GM23338 (cell line): ENCODE measurements around the gene UPK1A.

Experiments
- CTCF ChIP-seq, 2 experiments: fragments of 200-600 bp in 1 of 2; sonication (generic) in 1 of 2; conservative IDR thresholded peaks; 2 replicates each; pipeline versions ENCODE4 v1.5.1 to v1.6.1; 2016 to 2017; ENCODE audit warnings: antibody characterized with exemption in 2 of 2, low read depth in 2 of 2, mild to moderate bottlenecking in 2 of 2, moderate library complexity in 1 of 2
- EZH2phosphoT487 ChIP-seq: fragments of 200-600 bp; sonication (generic); IDR thresholded peaks from one replicate; pipeline ENCODE4 v1.8.1; 2018; ENCODE audit warnings: antibody characterized with exemption; ENCODE audit not compliant: unreplicated experiment
- JUNB ChIP-seq: IDR thresholded peaks from one replicate; pipeline ENCODE4 v1.6.1; 2016; ENCODE audit warnings: antibody characterized with exemption; ENCODE audit not compliant: unreplicated experiment
- POLR2AphosphoS5 ChIP-seq: IDR thresholded peaks from 2 replicates; pipeline ENCODE4 v1.6.1; 2016; ENCODE audit warnings: antibody characterized with exemption, low read depth
- REST ChIP-seq: IDR thresholded peaks from one replicate; pipeline ENCODE4 v1.6.1; 2018; ENCODE audit warnings: antibody characterized with exemption; ENCODE audit not compliant: unreplicated experiment

- TF ChIP-seq REST (no peak), POLR2AphosphoS5 (no peak), CTCF (conservative IDR thresholded peaks at IDR 0.05; ENCODE audit: low read depth in 2 of 2) (no peak), JUNB (no peak), EZH2phosphoT487 (no peak)
Measured at GRCh38 chr19:35656700-35657099, 9.6 kb upstream of the UPK1A start.
